Naive B cell (primary cell): ENCODE data around the gene NPAS3. TPM values are rescaled to one million over a fixed set of nuclear protein-coding genes. Genes with fewer than 3 reads are reported as not detected.

ENCODE experiments used
- ATAC-seq, 2 donors: fragments of 150-1000 bp; cut with Tn5 transposase; 2 replicates each; pipeline ENCODE4 v1.10.0; 2021; ENCODE audit warnings: low read depth in 2 of 2, mild to moderate bottlenecking in 2 of 2, moderate library complexity in 2 of 2
- DNase-seq: peaks from one replicate; pipeline ENCODE4 v3.0.0; 2022
- H3K27ac Mint-ChIP-seq, 6 donors: one replicate each; pipeline ENCODE4 v1.8.0; 2020 to 2022; ENCODE audit warnings: mild to moderate bottlenecking in 6 of 6, mixed read lengths in 6 of 6, moderate library complexity in 5 of 6, inconsistent platforms in 2 of 6
- H3K27me3 Mint-ChIP-seq, 3 donors: one replicate each; pipeline ENCODE4 v1.8.0; 2021 to 2022; ENCODE audit warnings: mixed read lengths in 3 of 3, mild to moderate bottlenecking in 1 of 3
- H3K36me3 Mint-ChIP-seq, 2 donors: one replicate each; pipeline ENCODE4 v1.8.0; 2020 to 2022; ENCODE audit warnings: mixed read lengths in 2 of 2, inconsistent platforms in 1 of 2, mild to moderate bottlenecking in 1 of 2
- H3K4me1 Mint-ChIP-seq, 3 donors: one replicate each; pipeline ENCODE4 v1.8.0; 2020 to 2022; ENCODE audit warnings: mixed read lengths in 3 of 3, inconsistent platforms in 1 of 3, mild to moderate bottlenecking in 1 of 3, moderate library complexity in 1 of 3
- H3K4me3 Mint-ChIP-seq, 8 donors: one replicate each; pipeline ENCODE4 v1.8.0; 2020 to 2022; ENCODE audit warnings: mild to moderate bottlenecking in 8 of 8, mixed read lengths in 8 of 8, moderate library complexity in 8 of 8, inconsistent platforms in 2 of 8
- H3K9me3 Mint-ChIP-seq, 7 donors: one replicate each; pipeline ENCODE4 v1.8.0; 2020 to 2022; ENCODE audit warnings: mixed read lengths in 7 of 7, mild to moderate bottlenecking in 5 of 7, inconsistent platforms in 2 of 7, moderate library complexity in 1 of 7
- polyA plus RNA-seq, 6 donors: library from polyadenylated mRNA; unstranded; fragments of 300-500 nt; fragmentation: Illumina TruSeq; gene quantifications; one replicate each; pipeline ENCODE4 v1.2.3, GENCODE V29; 2021; ENCODE audit warnings: low read depth in 6 of 6

NPAS3 gene
- polyA plus RNA-seq, 6 donors from 2014 or later = not detected

- H3K36me3 Mint-ChIP-seq = no peaks in the 10 kb centered on the region
- no peaks in the 10 kb centered on the region for H3K4me1 Mint-ChIP-seq
- no peak overlapping the region for H3K27ac Mint-ChIP-seq
- ATAC-seq = no peak
- no peak overlapping the region for H3K4me3 Mint-ChIP-seq
- H3K9me3 Mint-ChIP-seq = peaks cover 0 to 2% (median 0%) of the 10 kb centered on the region in 7 donors
- peaks cover 0 to 6% (median 0%) of the 10 kb centered on the region in 3 donors for H3K27me3 Mint-ChIP-seq
- DNase-seq = no peak
Observed at GRCh38 chr14:33709711-33710110, 771.0 kb downstream of the NPAS3 start.

GRCh38 chr14:33710273-33710672 is 771.6 kb downstream of the NPAS3 start:
- H3K27ac Mint-ChIP-seq = no peak overlapping the region
- H3K4me3 Mint-ChIP-seq = no peak overlapping the region
- peaks cover 0 to 2% (median 0%) of the 10 kb centered on the region in 7 donors for H3K9me3 Mint-ChIP-seq
- H3K4me1 Mint-ChIP-seq = no peaks in the 10 kb centered on the region
- no peak for DNase-seq
- ATAC-seq = no peak
- H3K36me3 Mint-ChIP-seq = no peaks in the 10 kb centered on the region
- peaks cover 0 to 6% (median 0%) of the 10 kb centered on the region in 3 donors for H3K27me3 Mint-ChIP-seq

- DNase-seq = no peak
- peaks cover 0 to 6% (median 2%) of the 10 kb centered on the region in 7 donors for H3K9me3 Mint-ChIP-seq
- no peak overlapping the region for H3K27ac Mint-ChIP-seq
- H3K4me1 Mint-ChIP-seq = no peaks in the 10 kb centered on the region
- no peaks in the 10 kb centered on the region for H3K36me3 Mint-ChIP-seq
- H3K4me3 Mint-ChIP-seq = no peak overlapping the region
- ATAC-seq = no peak
- H3K27me3 Mint-ChIP-seq = peaks cover 0 to 6% (median 0%) of the 10 kb centered on the region in 3 donors
Observed at GRCh38 chr14:33711194-33711593, 772.5 kb downstream of the NPAS3 start.

GRCh38 chr14:33711811-33712216 is 773.1 kb downstream of the NPAS3 start:
- DNase-seq = no peak
- peaks cover 0 to 6% (median 0%) of the 10 kb centered on the region in 3 donors for H3K27me3 Mint-ChIP-seq
- H3K4me3 Mint-ChIP-seq = no peak overlapping the region
- no peak overlapping the region for H3K27ac Mint-ChIP-seq
- ATAC-seq = no peak
- no peaks in the 10 kb centered on the region for H3K36me3 Mint-ChIP-seq
- H3K9me3 Mint-ChIP-seq = peaks cover 0 to 7% (median 3%) of the 10 kb centered on the region in 7 donors
- no peaks in the 10 kb centered on the region for H3K4me1 Mint-ChIP-seq

- Mint-ChIP-seq H3K36me3 (no peaks in the 10 kb centered on the region), H3K9me3 (peaks cover 0 to 8% (median 3%) of the 10 kb centered on the region in 7 donors), H3K4me1 (no peaks in the 10 kb centered on the region), H3K4me3 (no peak overlapping the region), H3K27ac (no peak overlapping the region), H3K27me3 (peaks cover 0 to 6% (median 0%) of the 10 kb centered on the region in 3 donors)
- ATAC-seq (no peak), DNase-seq (no peak)
Observed at GRCh38 chr14:33714527-33715226, 776.0 kb downstream of the NPAS3 start.

- DNase-seq (no peak), ATAC-seq (no peak)
- Mint-ChIP-seq H3K4me3 (no peak overlapping the region), H3K36me3 (no peaks in the 10 kb centered on the region), H3K27me3 (peaks cover 0 to 6% (median 0%) of the 10 kb centered on the region in 3 donors), H3K27ac (no peak overlapping the region), H3K4me1 (no peaks in the 10 kb centered on the region), H3K9me3 (peaks cover 0 to 8% (median 3%) of the 10 kb centered on the region in 7 donors)
Observed at GRCh38 chr14:33715227-33715528, 776.5 kb downstream of the NPAS3 start.

- Mint-ChIP-seq H3K4me3 (no peak overlapping the region), H3K27me3 (peaks cover 0 to 6% (median 4%) of the 10 kb centered on the region in 3 donors), H3K9me3 (peaks cover 0 to 9% (median 3%) of the 10 kb centered on the region in 7 donors), H3K27ac (no peak overlapping the region), H3K4me1 (no peaks in the 10 kb centered on the region), H3K36me3 (no peaks in the 10 kb centered on the region)
- ATAC-seq (no peak), DNase-seq (no peak)
Observed at GRCh38 chr14:33716921-33717320, 778.2 kb downstream of the NPAS3 start.

- Mint-ChIP-seq H3K36me3 (no peaks in the 10 kb centered on the region), H3K27me3 (peaks cover 0 to 6% (median 4%) of the 10 kb centered on the region in 3 donors), H3K9me3 (peaks cover 0 to 9% (median 2%) of the 10 kb centered on the region in 7 donors), H3K27ac (no peak overlapping the region), H3K4me3 (no peak overlapping the region), H3K4me1 (no peaks in the 10 kb centered on the region)
- DNase-seq (no peak), ATAC-seq (no peak)
Observed at GRCh38 chr14:33717866-33718265, 779.2 kb downstream of the NPAS3 start.

GRCh38 chr14:33720284-33720787 is 781.7 kb downstream of the NPAS3 start:
- H3K4me3 Mint-ChIP-seq = no peak overlapping the region
- no peak for ATAC-seq
- H3K36me3 Mint-ChIP-seq = no peaks in the 10 kb centered on the region
- no peaks in the 10 kb centered on the region for H3K4me1 Mint-ChIP-seq
- peaks cover 0 to 7% (median 1%) of the 10 kb centered on the region in 7 donors for H3K9me3 Mint-ChIP-seq
- peaks cover 0 to 4% (median 0%) of the 10 kb centered on the region in 3 donors for H3K27me3 Mint-ChIP-seq
- no peak for DNase-seq
- H3K27ac Mint-ChIP-seq = no peak overlapping the region

- no peak for ATAC-seq
Observed at GRCh38 chr14:33726685-33727084, 788.0 kb downstream of the NPAS3 start.

GRCh38 chr14:33727606-33728005 is 788.9 kb downstream of the NPAS3 start:
- ATAC-seq (no peak), DNase-seq (no peak)
- Mint-ChIP-seq H3K27me3 (peaks cover 0 to 5% (median 0%) of the 10 kb centered on the region in 3 donors), H3K9me3 (no peaks in the 10 kb centered on the region), H3K4me3 (no peak overlapping the region), H3K27ac (no peak overlapping the region), H3K36me3 (no peaks in the 10 kb centered on the region), H3K4me1 (no peaks in the 10 kb centered on the region)

More at GRCh38 chr14:33726685-33727084, 788.0 kb downstream of the NPAS3 start:
- DNase-seq = no peak
- H3K27ac Mint-ChIP-seq = no peak overlapping the region
- no peaks in the 10 kb centered on the region for H3K27me3 Mint-ChIP-seq
- H3K36me3 Mint-ChIP-seq = no peaks in the 10 kb centered on the region
- H3K4me1 Mint-ChIP-seq = no peaks in the 10 kb centered on the region
- no peak overlapping the region for H3K4me3 Mint-ChIP-seq
- no peaks in the 10 kb centered on the region for H3K9me3 Mint-ChIP-seq

- ATAC-seq (no peak), DNase-seq (no peak)
- H3K27me3 Mint-ChIP-seq = peaks cover 0 to 5% (median 0%) of the 10 kb centered on the region in 3 donors
- H3K9me3 Mint-ChIP-seq = no peaks in the 10 kb centered on the region
- H3K27ac Mint-ChIP-seq = no peak overlapping the region
- H3K4me1 Mint-ChIP-seq = no peaks in the 10 kb centered on the region
- no peak overlapping the region for H3K4me3 Mint-ChIP-seq
- no peaks in the 10 kb centered on the region for H3K36me3 Mint-ChIP-seq
Observed at GRCh38 chr14:33728010-33728498, 789.4 kb downstream of the NPAS3 start.

GRCh38 chr14:33730156-33730555 is 791.5 kb downstream of the NPAS3 start:
- H3K27me3 Mint-ChIP-seq = peaks cover 0 to 5% (median 0%) of the 10 kb centered on the region in 3 donors
- ATAC-seq (no peak), DNase-seq (no peak)
- no peaks in the 10 kb centered on the region for H3K36me3 Mint-ChIP-seq
- H3K27ac Mint-ChIP-seq = no peak overlapping the region
- H3K9me3 Mint-ChIP-seq = no peaks in the 10 kb centered on the region
- no peak overlapping the region for H3K4me3 Mint-ChIP-seq
- no peaks in the 10 kb centered on the region for H3K4me1 Mint-ChIP-seq

GRCh38 chr14:33732175-33732574 is 793.5 kb downstream of the NPAS3 start:
- Mint-ChIP-seq H3K4me3 (no peak overlapping the region), H3K27ac (no peak overlapping the region), H3K27me3 (peaks cover 0 to 5% (median 0%) of the 10 kb centered on the region in 3 donors), H3K36me3 (no peaks in the 10 kb centered on the region), H3K4me1 (no peaks in the 10 kb centered on the region), H3K9me3 (no peaks in the 10 kb centered on the region)
- DNase-seq = no peak
- no peak for ATAC-seq
